GM18526 (cell line): Measurements from ENCODE around the gene ELAVL2.

ENCODE experiments used
- POLR2A ChIP-seq: IDR thresholded peaks from 3 replicates; pipeline ENCODE4 v1.6.1; 2011; ENCODE audit not compliant: insufficient read length; ENCODE audit errors: extremely low read depth

The ELAVL2 gene

GRCh38 chr9:23764219-23764618, 61.8 kb downstream of the ELAVL2 start:
- TF ChIP-seq POLR2A = no peak

- TF ChIP-seq POLR2A = no peak
These were observed 71.5 kb downstream of the ELAVL2 start for GRCh38 chr9:23754551-23754950.

GRCh38 chr9:23752859-23753258, 73.2 kb downstream of the ELAVL2 start:
- no peak for TF ChIP-seq POLR2A

- TF ChIP-seq POLR2A = no peak
These were observed 74.4 kb downstream of the ELAVL2 start for GRCh38 chr9:23751633-23752032.

- no peak for TF ChIP-seq POLR2A
These were observed 75.2 kb downstream of the ELAVL2 start for GRCh38 chr9:23750808-23751207.

GRCh38 chr9:23747088-23748075, 78.7 kb downstream of the ELAVL2 start:
- TF ChIP-seq POLR2A = no peak

GRCh38 chr9:23746317-23746716, 79.7 kb downstream of the ELAVL2 start:
- TF ChIP-seq POLR2A = no peak

- no peak for TF ChIP-seq POLR2A
These were observed 83.0 kb downstream of the ELAVL2 start for GRCh38 chr9:23743036-23743435.

- TF ChIP-seq POLR2A = no peak
These were observed 84.7 kb downstream of the ELAVL2 start for GRCh38 chr9:23741351-23741750.

GRCh38 chr9:23740531-23740930, 85.5 kb downstream of the ELAVL2 start:
- no peak for TF ChIP-seq POLR2A

GRCh38 chr9:23739753-23740152, 86.3 kb downstream of the ELAVL2 start:
- no peak for TF ChIP-seq POLR2A

- no peak for TF ChIP-seq POLR2A
These were observed 89.7 kb downstream of the ELAVL2 start for GRCh38 chr9:23736293-23736692.

GRCh38 chr9:23733495-23734078, 92.5 kb downstream of the ELAVL2 start:
- no peak for TF ChIP-seq POLR2A

- TF ChIP-seq POLR2A = no peak
These were observed 94.7 kb downstream of the ELAVL2 start for GRCh38 chr9:23731353-23731752.

- TF ChIP-seq POLR2A = no peak
These were observed 95.7 kb downstream of the ELAVL2 start for GRCh38 chr9:23730364-23730763.

GRCh38 chr9:23728736-23729135, 97.3 kb downstream of the ELAVL2 start:
- TF ChIP-seq POLR2A = no peak
